Stimulated activated CD4-positive, alpha-beta T cell treated with anti-CD3 and anti-CD28 coated beads, Interleukin-12 subunit alpha, Interleukin-12 subunit beta, amount 100 ng/mL, for 24 hours (primary cell): ENCODE measurements around the gene PCDH15.

Experiments used
- DNase-seq, 2 experiments: peaks; one replicate each; pipeline ENCODE4 v3.0.0-alpha.2; 2020; ENCODE audit warnings: low read depth in 2 of 2

Gene PCDH15

GRCh38 chr10:53852450-53853175 is 948.4 kb downstream of the PCDH15 start:
- DNase-seq = no peak

DNA sequence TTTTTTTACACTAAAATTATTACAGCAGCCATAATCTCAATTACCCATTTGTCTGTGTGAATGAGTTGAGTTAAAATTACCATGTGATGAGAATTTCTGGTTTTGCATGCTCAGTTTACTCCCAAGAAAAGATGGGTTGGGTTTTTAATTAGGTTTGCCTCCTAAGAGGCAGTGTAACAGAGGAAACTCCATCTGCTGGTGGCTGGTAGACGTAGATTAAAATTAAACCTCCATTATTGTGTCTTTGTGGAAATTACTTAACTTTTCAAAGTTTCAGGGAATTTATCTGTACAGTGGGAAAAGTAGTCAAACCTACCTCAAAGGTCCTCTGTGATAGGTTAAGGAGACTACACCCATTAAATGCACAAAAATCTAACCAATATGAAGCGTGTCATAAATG is 954.2 kb downstream of the PCDH15 start:
- DNase-seq = no peak

GRCh38 chr10:53843736-53844362 is 957.2 kb downstream of the PCDH15 start:
- DNase-seq = no peak

DNA sequence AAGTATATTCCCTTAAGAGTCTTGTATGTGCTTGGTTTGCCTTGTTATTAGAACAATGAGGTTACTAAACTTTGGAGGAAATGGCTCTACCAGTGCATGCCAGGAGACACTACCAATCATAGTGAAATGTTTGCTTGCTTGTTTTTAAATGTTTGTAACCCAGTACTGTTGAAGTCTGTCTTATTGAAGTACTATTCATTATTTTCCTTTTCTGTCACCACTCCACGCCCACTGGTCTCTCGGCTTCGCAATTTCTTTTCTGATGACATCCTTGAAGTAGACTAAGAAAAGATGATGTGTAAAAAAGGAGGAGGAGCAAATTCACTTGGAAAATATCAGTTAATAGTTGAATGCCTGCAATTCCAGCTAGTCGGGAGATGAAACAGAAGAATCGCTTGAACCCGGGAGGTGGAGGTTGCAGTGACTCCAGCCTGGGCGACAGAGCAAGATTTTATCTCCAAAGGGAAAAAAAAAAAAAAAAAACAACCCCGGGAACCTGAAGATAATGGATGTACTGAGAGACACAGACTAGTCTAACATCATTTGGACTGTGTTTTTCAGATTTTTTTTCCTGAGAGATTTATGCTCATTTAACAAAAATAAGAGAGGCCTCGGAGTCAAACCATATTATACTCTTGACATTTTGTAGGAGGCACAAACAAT is 959.4 kb downstream of the PCDH15 start:
- no peak for DNase-seq

GRCh38 chr10:53840653-53841052 is 960.4 kb downstream of the PCDH15 start:
- no peak for DNase-seq

GRCh38 chr10:53839440-53840039 is 961.5 kb downstream of the PCDH15 start:
- DNase-seq = no peak

DNA sequence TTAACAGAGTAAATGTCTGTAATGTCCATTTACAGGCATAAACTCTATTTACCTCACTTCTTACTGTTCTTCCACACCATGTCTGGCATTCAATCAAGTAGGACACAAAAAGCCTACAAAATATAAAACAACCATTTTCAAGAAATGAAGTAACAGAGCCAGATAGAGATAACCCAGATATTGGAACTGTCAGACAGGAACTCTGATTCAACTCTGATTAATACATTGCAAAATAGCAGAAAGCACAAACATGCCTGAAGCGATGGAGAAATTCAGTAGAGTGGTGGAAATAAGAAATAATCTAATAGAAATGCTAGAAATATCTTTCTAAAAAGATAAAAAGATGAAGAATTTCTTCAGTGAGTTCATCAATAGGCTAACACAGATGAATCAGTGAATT is 964.4 kb downstream of the PCDH15 start:
- DNase-seq = no peak

DNA sequence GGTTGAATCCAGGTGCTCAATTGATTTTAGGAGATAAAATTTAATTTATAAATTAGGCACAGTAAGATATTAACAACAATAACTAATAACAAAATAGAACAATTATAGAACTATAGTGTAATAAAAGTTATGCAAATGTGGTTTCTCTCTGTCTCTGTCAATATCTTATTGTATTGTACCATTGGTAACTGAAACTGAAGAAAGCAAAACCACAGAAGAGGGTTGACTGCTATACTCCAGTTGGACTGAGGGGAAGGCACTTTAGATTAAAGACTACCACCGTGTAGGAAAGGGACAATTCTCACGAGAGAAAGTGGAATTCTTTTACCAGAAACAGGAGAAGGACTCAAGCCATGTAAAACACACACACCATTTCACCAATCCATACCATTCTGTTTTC is 967.1 kb downstream of the PCDH15 start:
- DNase-seq = no peak

- DNase-seq = no peak
Measured at GRCh38 chr10:53827261-53827660, 973.8 kb downstream of the PCDH15 start.

GRCh38 chr10:53808677-53809372 is 992.2 kb downstream of the PCDH15 start:
- no peak for DNase-seq

DNA sequence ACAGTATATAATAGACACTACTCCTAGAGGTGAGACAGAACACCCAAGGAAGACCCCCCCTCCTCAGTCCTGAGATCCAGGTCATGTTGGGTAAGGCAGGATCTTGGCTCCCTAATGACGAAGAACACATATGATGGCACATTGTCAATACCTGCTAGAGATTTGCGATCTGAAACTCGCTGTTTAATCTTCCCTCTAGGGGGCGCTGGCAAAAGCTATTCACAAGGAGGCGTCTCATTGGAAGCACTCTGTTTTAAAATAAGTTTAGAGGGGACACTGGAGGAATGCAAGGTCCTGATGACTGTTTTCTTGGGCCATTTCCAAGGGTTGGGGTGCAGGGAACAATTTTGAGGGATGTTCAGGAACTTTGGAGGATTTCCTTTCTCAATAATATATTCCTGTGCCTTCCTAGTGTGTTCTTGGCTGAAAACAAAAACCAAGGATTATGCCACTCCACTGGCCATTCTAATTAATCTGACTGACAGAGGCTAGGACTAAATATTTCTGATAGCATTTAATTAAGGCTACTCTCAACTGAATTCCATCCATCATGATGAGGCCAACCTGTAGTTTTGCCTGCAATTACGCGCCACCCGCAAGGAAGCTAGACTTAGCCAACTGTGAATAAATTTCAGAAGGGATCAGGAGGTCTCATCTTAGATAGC is 1014.7 kb downstream of the PCDH15 start:
- no peak for DNase-seq

DNA sequence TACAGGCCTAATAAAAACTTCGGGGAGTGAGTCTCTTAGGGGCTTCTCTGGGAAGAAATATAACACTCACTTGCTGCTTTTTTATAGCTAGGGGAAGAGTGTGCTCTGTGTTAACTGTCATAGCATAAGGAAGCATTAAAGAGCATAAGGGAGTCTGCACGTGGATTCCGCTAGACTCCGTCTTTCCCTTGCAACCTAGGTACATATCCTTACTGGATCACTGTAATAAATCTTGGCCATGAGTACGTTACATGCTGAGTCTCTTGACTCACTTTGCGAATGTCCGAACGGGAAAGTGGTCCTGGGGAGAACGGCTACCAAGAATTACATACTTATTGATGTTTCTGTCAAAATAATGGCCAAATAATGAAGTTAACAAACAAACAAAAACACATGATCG is 1029.3 kb downstream of the PCDH15 start:
- DNase-seq = no peak

GRCh38 chr10:53770903-53771302 is 1030.1 kb downstream of the PCDH15 start:
- DNase-seq = no peak

DNA sequence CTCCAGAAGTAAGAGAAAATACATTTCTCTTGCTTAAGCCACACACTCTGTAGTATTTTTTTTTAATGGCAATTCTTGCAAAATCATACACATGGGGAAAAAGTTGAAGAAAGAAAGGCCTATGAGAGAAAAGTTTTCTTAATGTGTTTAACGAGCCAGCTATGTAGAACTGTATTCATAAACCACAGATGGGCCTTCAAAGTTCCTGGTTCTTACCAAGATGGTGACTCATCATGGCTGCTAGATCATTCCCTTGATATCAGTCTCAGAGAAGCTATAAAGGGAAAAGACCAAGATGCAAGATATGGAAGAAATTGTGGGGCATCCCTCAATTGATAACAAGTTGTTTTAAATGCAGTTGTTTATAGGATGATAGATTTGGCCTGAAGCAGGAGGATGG is 1035.7 kb downstream of the PCDH15 start:
- no peak for DNase-seq

DNA sequence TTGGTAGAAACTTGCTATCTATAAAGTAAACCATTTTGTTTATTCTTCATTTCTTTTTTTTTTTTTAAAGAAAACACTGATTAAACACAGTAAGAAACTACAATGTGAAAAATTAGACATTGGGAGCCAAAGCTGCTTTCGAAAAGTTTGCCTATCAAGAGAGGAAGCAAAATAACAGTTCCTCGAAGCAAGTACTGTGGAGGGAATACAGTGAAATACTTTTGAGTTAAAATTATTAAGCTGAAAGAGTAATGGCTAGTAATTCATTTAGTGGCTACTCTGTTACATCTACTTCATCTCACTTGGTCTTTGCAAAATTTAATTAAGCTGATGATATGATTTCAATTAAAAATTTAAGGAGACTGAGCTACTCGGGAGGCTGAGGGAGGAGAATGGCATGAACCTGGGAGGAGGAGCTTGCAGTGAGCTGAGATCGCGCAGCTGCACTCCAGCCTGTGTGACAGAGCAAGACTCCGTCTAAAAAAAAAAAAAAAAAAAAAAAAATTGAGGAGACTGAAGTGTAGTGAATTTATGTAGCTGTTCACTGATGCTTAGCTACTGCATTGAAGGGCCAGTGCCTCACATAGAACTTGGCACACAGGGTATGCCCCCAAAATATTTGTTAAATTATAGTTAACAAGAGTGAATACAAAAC is 1046.3 kb downstream of the PCDH15 start:
- no peak for DNase-seq
